Brain microvascular endothelial cell (primary cell): ENCODE measurements around the gene ZFAND3.
"Not testable (repeated sequence)": the region's sequence is repeated elsewhere in the genome, so short reads cannot be mapped to it uniquely, and the experiment has no call there.

Source experiments
- DNase-seq: peaks from one replicate; pipeline ENCODE4 v3.0.0-alpha.2; 2020
- H3K27ac ChIP-seq: fragments of 250-450 bp; sonication (Bioruptor Pico); 2 replicates; pipeline ENCODE4 v1.5.1; 2020; ENCODE audit warnings: mild to moderate bottlenecking, moderate library complexity
- H3K27me3 ChIP-seq: fragments of 250-450 bp; sonication (Bioruptor Pico); replicated peaks from 2 replicates; pipeline ENCODE4 v1.5.1; 2020; ENCODE audit warnings: mild to moderate bottlenecking
- H3K36me3 ChIP-seq: fragments of 250-450 bp; sonication (Bioruptor Pico); replicated peaks from 2 replicates; pipeline ENCODE4 v1.5.1; 2020; ENCODE audit warnings: mild to moderate bottlenecking
- H3K4me3 ChIP-seq: 2 replicates; pipeline ENCODE4 v1.5.1; 2011; ENCODE audit warnings: low read depth, mild to moderate bottlenecking, control low read depth, low read length, moderate library complexity
- CTCF ChIP-seq: IDR thresholded peaks from 2 replicates; pipeline ENCODE4 v1.5.1; 2011; ENCODE audit warnings: low read depth, mild to moderate bottlenecking, moderate library complexity, low read length, control low read depth, inconsistent platforms; ENCODE audit errors: missing control alignments
- in situ Hi-C: cut with HindIII; loops from 2 replicates; pipeline ENCODE4 v1.10.0; 2017; ENCODE audit warnings: low sequenced_read_pairs, low pct_ligation_motif_present

ZFAND3 gene

GRCh38 chr6:38117281-38117680 is 297.8 kb downstream of the ZFAND3 start:
- in situ Hi-C loops: no loop called here
- DNase-seq: no peak

GRCh38 chr6:38118791-38119365 is 299.4 kb downstream of the ZFAND3 start:
- Histone ChIP-seq H3K36me3 (no peaks in the 10 kb centered on the region), H3K4me3 (no peak overlapping the region), H3K27me3 (no peaks in the 10 kb centered on the region), H3K27ac (no peak overlapping the region)
- no peak for DNase-seq
- in situ Hi-C loops: no loop called here
- TF ChIP-seq CTCF: no peak

More at GRCh38 chr6:38117281-38117680, 297.8 kb downstream of the ZFAND3 start:
- Histone ChIP-seq H3K27ac (no peak overlapping the region), H3K36me3 (no peaks in the 10 kb centered on the region), H3K27me3 (no peaks in the 10 kb centered on the region), H3K4me3 (no peak overlapping the region)
- no peak for TF ChIP-seq CTCF

- no peak overlapping the region for H3K4me3 ChIP-seq
- no peaks in the 10 kb centered on the region for H3K36me3 ChIP-seq
- DNase-seq: no peak
- H3K27me3 ChIP-seq: no peaks in the 10 kb centered on the region
- in situ Hi-C loops: no loop called here
- H3K27ac ChIP-seq: no peak overlapping the region
- no peak for TF ChIP-seq CTCF
Measured at GRCh38 chr6:38119516-38119915, 300.0 kb downstream of the ZFAND3 start.

GRCh38 chr6:38124224-38124926 is 304.8 kb downstream of the ZFAND3 start:
- H3K27ac ChIP-seq, H3K27me3 ChIP-seq, DNase-seq, H3K4me3 ChIP-seq, H3K36me3 ChIP-seq, in situ Hi-C loops: not testable (repeated sequence)

GRCh38 chr6:38127284-38127683 is 307.8 kb downstream of the ZFAND3 start:
- no peak for TF ChIP-seq CTCF
- Histone ChIP-seq H3K4me3 (no peak overlapping the region), H3K36me3 (no peaks in the 10 kb centered on the region), H3K27ac (no peak overlapping the region), H3K27me3 (no peaks in the 10 kb centered on the region)
- DNase-seq: no peak
- in situ Hi-C loops: no loop called here

GRCh38 chr6:38131527-38131965 is 312.0 kb downstream of the ZFAND3 start:
- peak; percentile 93 for DNase-seq
- no peaks in the 10 kb centered on the region for H3K36me3 ChIP-seq
- TF ChIP-seq CTCF: no peak
- H3K27me3 ChIP-seq: no peaks in the 10 kb centered on the region
- H3K27ac ChIP-seq: peak overlapping the region; percentile 72
- no peak overlapping the region for H3K4me3 ChIP-seq
- in situ Hi-C loops: no loop called here
